Heart right ventricle (tissue), 16 donors: ENCODE measurements around the gene ARHGEF19. TPM values are rescaled to one million over a fixed set of nuclear protein-coding genes. Genes with fewer than 3 reads are reported as not detected.

Experiments used
- ATAC-seq, 8 donors: fragments of 200-7000 bp; cut with Tn5 transposase; one replicate each; pipeline ENCODE4 v1.9.1; 2020; ENCODE audit warnings: mild to moderate bottlenecking in 8 of 8, moderate library complexity in 8 of 8, moderate number of reproducible peaks in 1 of 8
- DNase-seq, 2 donors: peaks; one replicate each; pipeline ENCODE4 v3.0.0-alpha.2; 2020
- H3K27ac ChIP-seq, 10 donors: fragments of 200-600 bp; sonication (generic) in 2 of 10; one replicate each; pipeline versions ENCODE4 v1.5.0 to v1.8.0; 2020 to 2022; ENCODE audit warnings: mild to moderate bottlenecking in 3 of 10
- H3K27me3 ChIP-seq, 7 donors: fragments of 200-600 bp; one replicate each; pipeline ENCODE4 v1.8.0; 2021 to 2022; ENCODE audit warnings: mild to moderate bottlenecking in 2 of 7
- H3K36me3 ChIP-seq, 9 donors: fragments of 200-600 bp; sonication (generic) in 1 of 9; one replicate each; pipeline versions ENCODE4 v1.5.0 to v1.8.0; 2020 to 2022; ENCODE audit warnings: mild to moderate bottlenecking in 2 of 9
- H3K4me1 ChIP-seq, 9 donors: fragments of 200-600 bp; sonication (generic) in 1 of 9; one replicate each; pipeline versions ENCODE4 v1.5.0 to v1.8.0; 2020 to 2022; ENCODE audit warnings: mild to moderate bottlenecking in 4 of 9
- H3K4me3 ChIP-seq, 10 donors: fragments of 200-600 bp; sonication (generic) in 2 of 10; one replicate each; pipeline versions ENCODE4 v1.5.0 to v1.8.0; 2020 to 2022; ENCODE audit warnings: mild to moderate bottlenecking in 7 of 10, moderate library complexity in 2 of 10
- H3K9me3 ChIP-seq, 11 donors: fragments of 200-600 bp in 10 of 11; sonication (generic) in 2 of 11; one replicate each; pipeline versions ENCODE4 v1.5.0 to v1.8.0; 2013 to 2022; ENCODE audit warnings: mild to moderate bottlenecking in 2 of 11, control low read depth in 1 of 11, moderate library complexity in 1 of 11
- WGBS, 2 donors: extraction: QIAGEN DNeasy Blood & Tissue Kit; methylation state at CpG; one replicate each; pipeline ENCODE4 v1.1.7; 2013; ENCODE audit warnings: inconsistent platforms in 1 of 2; 5-methylcytosine and 5-hydroxymethylcytosine counted together
- intact Hi-C, 10 donors: fragments of 100-400 bp; cut with DNase I; formaldehyde crosslinking; loops; one replicate each; pipeline versions ENCODE4 v1.11.1 to v1.14.2; 2022
- polyA plus RNA-seq, 2 donors: library from polyadenylated mRNA; stranded (reverse); fragments of 200-250 nt; gene quantifications; one replicate each; pipeline ENCODE4 v1.2.3, GENCODE V29; 2013
- total RNA-seq, 10 donors: library from RNA; stranded (reverse); fragmentation: NEBNext Ultra II Directional in 3 of 10; extraction: Animal tissue kit (Norgen Biotek cat#: 25700) in 3 of 10; gene quantifications; one replicate each; pipeline versions ENCODE4 v1.2.1 to v1.2.4, GENCODE V29; 2021 to 2023
- TF ChIP-seq, protein P1 (sequence below), 9 donors: fragments of 200-600 bp; sonication (generic) in 2 of 9; IDR thresholded peaks; one replicate each; pipeline versions ENCODE4 v1.5.0 to v1.8.0; 2021 to 2022; ENCODE audit warnings: antibody characterized with exemption in 9 of 9, mild to moderate bottlenecking in 5 of 9, moderate library complexity in 1 of 9
- donor health status: Arrhythmogenic right ventricular cardiomyopathy.
- donor health status: ischemic (EF 13 %, LVEDD 7.1; RV severe dilation, severe dysfunction).
- donor health status: healthy with polysubstance abuse.
- donor health status: DM: no; HTN: yes; CAD: no.
- donor health status: DM: no; HTN: no; CAD: no.
- donor health status: ischemic (EF 25% LVEDD 6.9; RV normal size, moderate dysfunction).
- donor health status: ischemic (EF 25% LVEDD 5.7; RV mildly dilated, moderate dysfunction).
- donor health status: healthy.
- donor health status: DM: yes; HTN: yes; CAD: no.
- donor health status: Ischemic cardiomyopathy.
- donor health status: ischemic (EF 35%, LVEDD 5.7; RV mildly dilated, moderate dysfunction).
- donor health status: nonischemic (EF 11% LVEDD 7.7; RV severe dilation, severe dysfunction).
- donor health status: DM: yes; HTN: yes; CAD: no.
- donor health status: PGD.
- donor health status: ischemic (EF 29% LVEDD 5.4; RV normal size, mild dysfunction).
- donor health status: nonischemic (EF 23%, LVEDD 6.1; RV moderate dilation, normal function).

Gene ARHGEF19
- total and polyA plus RNA-seq, 12 donors, result 0.49 to 5.4 (median 1.6) TPM

DNA sequence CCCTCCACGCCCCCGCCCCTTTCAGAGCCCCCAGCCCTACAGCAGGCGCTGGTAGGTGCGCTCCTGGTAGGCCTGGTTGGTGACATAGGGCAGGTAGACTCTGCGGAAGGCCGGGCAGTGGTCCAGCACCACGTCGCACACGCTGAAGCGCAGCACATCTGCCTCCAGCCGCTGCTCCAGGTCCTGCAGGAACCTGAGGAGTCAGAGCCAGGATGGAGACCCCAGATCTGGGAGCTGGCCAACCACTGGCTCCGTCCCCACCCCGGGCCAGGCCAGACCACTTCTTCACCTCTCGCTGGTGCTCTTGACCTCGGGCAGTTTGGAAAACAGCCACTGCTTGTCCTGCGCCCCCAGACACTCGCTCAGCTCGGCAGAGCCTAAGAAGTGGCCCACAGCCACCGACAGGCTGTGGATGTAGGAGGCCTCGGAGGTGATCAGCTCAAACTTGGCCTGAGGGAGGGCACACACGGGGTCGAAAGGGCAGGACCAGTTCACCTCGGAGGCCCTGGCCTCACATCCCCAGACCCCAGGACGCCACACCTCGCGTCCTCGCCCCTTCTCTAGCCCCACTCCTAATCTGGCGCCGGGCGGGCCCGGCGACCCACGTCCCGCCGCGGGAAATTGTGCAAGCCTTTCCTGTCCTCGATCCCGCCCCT, 6.4 kb downstream of the ARHGEF19 start:
- DNase-seq (peak in 1 of 2 donors; percentile 33), ATAC-seq (peak in 1 of 8 donors; percentile 3)
- intact Hi-C loops, result loop anchor here in 8 of 10 donors (2.0 to 10.0 kb wide), 5 partner anchors 36 to 161 kb away; partner anchors contain the start of genes SZRD1 (in 6 of the 8) and FBXO42 (in 2 of the 8)
- peak overlapping the region; percentile 29 to 96 (median 89) for H3K27ac ChIP-seq
- H3K4me3 ChIP-seq, result peak overlapping the region in 9 of 10 donors; percentile 30 to 64 (median 60)
- H3K9me3 ChIP-seq, result no peaks in the 10 kb centered on the region
- no peaks in the 10 kb centered on the region for H3K27me3 ChIP-seq
- H3K4me1 ChIP-seq, result peaks cover 0 to 25% (median 17%) of the 10 kb centered on the region in 9 donors
- H3K36me3 ChIP-seq, result peaks cover 0 to 15% (median 0%) of the 10 kb centered on the region in 9 donors
- TF ChIP-seq, protein P1, sequence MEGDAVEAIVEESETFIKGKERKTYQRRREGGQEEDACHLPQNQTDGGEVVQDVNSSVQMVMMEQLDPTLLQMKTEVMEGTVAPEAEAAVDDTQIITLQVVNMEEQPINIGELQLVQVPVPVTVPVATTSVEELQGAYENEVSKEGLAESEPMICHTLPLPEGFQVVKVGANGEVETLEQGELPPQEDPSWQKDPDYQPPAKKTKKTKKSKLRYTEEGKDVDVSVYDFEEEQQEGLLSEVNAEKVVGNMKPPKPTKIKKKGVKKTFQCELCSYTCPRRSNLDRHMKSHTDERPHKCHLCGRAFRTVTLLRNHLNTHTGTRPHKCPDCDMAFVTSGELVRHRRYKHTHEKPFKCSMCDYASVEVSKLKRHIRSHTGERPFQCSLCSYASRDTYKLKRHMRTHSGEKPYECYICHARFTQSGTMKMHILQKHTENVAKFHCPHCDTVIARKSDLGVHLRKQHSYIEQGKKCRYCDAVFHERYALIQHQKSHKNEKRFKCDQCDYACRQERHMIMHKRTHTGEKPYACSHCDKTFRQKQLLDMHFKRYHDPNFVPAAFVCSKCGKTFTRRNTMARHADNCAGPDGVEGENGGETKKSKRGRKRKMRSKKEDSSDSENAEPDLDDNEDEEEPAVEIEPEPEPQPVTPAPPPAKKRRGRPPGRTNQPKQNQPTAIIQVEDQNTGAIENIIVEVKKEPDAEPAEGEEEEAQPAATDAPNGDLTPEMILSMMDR (IDR thresholded peaks at IDR 0.05), result no peak
- 39 to 40% methylated on average over 38 of the region's 38 CpGs for WGBS, 2 donors

GRCh38 chr1:16205334-16205671, 7.1 kb downstream of the ARHGEF19 start:
- ATAC-seq, result no peak
- H3K27me3 ChIP-seq, result no peaks in the 10 kb centered on the region
- WGBS, 2 donors, result 91 to 95% methylated on average over 11 of the region's 11 CpGs
- TF ChIP-seq, protein P1 (IDR thresholded peaks at IDR 0.05), result peak in 2 of 9 donors; percentile 0 to 2
- intact Hi-C loops, result loop anchor here in 8 of 10 donors (5.0 to 10.0 kb wide), 4 partner anchors 37 to 159 kb away; partner anchors contain the start of genes SZRD1 (in 5 of the 8) and FBXO42 (in 2 of the 8)
- no peak for DNase-seq
- H3K4me3 ChIP-seq, result peak overlapping the region in 1 of 10 donors; percentile 62
- H3K36me3 ChIP-seq, result peaks cover 0 to 18% (median 0%) of the 10 kb centered on the region in 9 donors
- H3K9me3 ChIP-seq, result no peaks in the 10 kb centered on the region
- H3K27ac ChIP-seq, result peak overlapping the region in 5 of 10 donors; percentile 86 to 96 (median 90)
- H3K4me1 ChIP-seq, result peaks cover 0 to 25% (median 17%) of the 10 kb centered on the region in 9 donors

GRCh38 chr1:16204634-16205333, 7.7 kb downstream of the ARHGEF19 start:
- WGBS, 2 donors, result 80 to 81% methylated on average over 12 of the region's 12 CpGs
- no peak overlapping the region for H3K27ac ChIP-seq
- no peak for ATAC-seq

More at GRCh38 chr1:16204634-16205333, 7.7 kb downstream of the ARHGEF19 start:
- TF ChIP-seq, protein P1 (IDR thresholded peaks at IDR 0.05), result peak in 8 of 9 donors; percentile 11 to 53 (median 30)
- intact Hi-C loops, result loop anchor here in 8 of 10 donors (5.0 to 10.0 kb wide), 4 partner anchors 38 to 160 kb away; partner anchors contain the start of genes SZRD1 (in 5 of the 8) and FBXO42 (in 2 of the 8)
- peaks cover 0 to 18% (median 0%) of the 10 kb centered on the region in 9 donors for H3K36me3 ChIP-seq
- peaks cover 0 to 25% (median 17%) of the 10 kb centered on the region in 9 donors for H3K4me1 ChIP-seq
- H3K4me3 ChIP-seq, result no peak overlapping the region
- no peaks in the 10 kb centered on the region for H3K27me3 ChIP-seq
- no peak for DNase-seq
- H3K9me3 ChIP-seq, result no peaks in the 10 kb centered on the region
